Measurements from ENCODE around the gene NUDT5.

GRCh38 chr10:12180221-12180974 lies 15.3 kb downstream of the NUDT5 start:
- TF ChIP-seq CTCF (IDR thresholded peaks at IDR 0.05) (no peak), POLR2A (IDR thresholded peaks at IDR 0.05) (no peak)
